ENCODE measurements around the gene RAB44.

Gene RAB44

DNA sequence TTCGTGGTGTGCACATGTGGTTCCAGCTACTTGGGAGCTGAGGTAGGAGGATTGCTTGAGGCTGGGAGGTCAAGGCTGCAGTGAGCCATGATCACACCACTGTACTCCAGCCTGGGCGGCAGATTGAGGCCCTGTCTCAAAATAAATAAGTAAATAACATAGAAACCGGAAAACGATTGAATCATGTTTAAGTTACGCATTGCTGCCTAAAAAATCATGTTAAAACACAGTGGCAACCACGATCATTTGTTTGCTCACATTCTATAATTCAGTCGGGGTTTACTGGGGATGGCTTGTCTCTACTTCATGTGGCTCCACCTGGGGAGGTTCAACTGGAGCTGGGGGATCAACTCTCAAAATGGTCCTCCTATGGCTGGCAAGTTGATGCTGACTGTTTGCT, 27.4 kb upstream of the RAB44 start:
- FAIRE-seq: no peak

DNA sequence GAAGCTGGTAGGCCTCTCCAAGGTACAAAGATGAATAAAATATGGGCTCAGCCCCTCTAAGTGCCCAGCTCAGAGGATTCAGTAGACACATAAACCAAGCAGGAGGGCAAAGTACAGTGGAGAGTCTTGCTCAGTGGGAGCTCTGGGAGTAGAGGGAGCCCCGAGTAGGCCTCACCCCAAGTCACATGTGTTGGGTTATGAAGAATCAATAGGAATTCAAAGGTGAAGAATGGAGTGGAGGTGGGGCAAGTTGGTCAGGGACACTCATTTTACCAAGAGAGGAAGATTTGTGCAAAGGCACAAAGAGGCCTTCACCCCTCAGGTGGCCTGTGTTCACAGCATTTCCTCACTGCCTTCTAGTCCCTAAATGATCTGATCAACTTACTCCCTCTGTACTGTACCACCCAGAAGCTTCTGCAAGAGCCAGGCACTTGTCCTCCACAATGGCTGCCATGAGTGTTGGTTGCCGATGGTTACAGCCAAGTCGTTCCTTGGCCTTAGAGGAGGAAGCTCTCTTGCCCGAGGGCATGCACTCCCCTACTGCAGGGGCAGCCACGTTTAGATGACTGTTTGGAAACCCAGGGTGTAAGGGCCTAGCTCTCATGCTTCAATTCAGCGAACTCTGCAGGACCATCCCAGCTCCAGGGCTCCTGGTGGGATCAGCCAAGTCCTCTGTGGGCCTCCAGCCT, 25.8 kb upstream of the RAB44 start:
- FAIRE-seq: no peak

DNA sequence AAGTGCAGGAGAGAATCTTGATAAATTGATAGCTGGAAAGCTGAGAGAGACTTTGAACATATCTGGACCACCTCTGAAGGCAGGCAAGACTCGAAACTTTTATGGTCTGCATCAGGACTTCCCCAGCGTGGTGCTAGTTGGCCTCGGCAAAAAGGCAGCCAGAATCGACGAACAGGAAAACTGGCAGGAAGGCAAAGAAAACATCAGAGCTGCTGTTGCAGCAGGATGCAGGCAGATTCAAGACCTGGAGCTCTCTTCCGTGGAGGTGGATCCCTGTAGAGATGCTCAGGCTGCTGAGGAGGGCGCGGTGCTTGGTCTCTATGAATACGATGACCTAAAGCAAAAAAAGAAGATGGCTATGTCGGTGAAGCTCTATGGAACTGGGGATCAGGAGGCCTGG, 23.7 kb upstream of the RAB44 start:
- FAIRE-seq: no peak

DNA sequence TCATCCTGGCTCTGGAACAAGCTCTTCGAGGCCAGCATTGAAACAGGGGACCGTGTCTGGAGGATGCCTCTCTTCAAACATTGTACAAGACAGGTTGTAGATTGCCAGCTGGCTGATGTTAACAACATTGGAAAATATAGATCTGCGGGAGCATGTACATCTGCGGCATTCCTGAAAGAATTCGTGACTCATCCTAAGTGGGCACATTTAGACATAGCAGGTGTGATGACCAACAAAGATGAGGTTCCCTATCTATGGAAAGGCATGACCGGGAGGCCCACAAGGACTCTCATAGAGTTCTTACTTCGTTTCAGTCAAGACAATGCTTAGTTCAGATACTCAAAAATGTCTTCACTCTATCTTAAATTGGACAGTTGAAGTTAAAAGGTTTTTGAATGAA, 22.7 kb upstream of the RAB44 start:
- FAIRE-seq: no peak

DNA sequence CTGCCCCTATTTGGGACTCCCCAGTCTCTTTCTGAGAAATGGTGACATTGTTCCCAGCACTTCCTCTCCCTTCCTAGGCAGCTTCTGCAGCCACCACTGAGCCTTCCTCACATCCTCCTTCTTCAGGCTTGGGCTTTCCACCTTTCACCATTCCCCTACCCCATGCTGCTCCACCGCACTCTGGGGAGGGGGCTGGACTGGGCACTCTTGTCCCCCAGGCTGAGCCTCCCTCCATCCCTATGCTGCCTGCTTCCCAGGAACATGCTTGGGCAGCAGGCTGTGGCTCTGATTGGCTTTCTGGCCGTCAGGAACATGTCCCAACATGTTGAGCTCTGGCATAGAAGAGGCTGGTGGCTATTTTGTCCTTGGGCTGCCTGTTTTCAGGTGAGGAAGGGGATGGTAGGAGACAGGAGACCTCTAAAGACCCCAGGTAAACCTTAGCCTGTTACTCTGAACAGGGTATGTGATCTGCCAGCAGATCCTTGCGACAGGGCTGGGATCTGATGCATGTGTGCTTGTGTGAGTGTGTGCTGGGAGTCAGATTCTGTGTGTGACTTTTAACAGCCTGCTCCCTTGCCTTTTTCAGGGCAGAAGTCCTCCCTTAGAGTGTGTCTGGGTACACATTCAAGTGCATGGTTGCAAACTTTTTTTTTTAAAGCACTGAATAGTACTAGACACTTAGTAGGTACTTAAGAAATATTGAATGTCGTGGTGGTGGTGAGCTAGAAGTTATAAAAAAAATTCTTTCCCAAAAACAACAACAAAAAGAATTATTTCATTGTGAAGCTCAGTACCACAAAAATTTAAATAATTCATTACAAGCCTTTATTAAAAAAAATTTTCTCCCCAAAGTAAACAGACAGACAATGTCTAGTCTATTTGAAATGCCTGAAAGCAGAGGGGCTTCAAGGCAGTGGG, 21.2 kb upstream of the RAB44 start:
- FAIRE-seq: no peak

DNA sequence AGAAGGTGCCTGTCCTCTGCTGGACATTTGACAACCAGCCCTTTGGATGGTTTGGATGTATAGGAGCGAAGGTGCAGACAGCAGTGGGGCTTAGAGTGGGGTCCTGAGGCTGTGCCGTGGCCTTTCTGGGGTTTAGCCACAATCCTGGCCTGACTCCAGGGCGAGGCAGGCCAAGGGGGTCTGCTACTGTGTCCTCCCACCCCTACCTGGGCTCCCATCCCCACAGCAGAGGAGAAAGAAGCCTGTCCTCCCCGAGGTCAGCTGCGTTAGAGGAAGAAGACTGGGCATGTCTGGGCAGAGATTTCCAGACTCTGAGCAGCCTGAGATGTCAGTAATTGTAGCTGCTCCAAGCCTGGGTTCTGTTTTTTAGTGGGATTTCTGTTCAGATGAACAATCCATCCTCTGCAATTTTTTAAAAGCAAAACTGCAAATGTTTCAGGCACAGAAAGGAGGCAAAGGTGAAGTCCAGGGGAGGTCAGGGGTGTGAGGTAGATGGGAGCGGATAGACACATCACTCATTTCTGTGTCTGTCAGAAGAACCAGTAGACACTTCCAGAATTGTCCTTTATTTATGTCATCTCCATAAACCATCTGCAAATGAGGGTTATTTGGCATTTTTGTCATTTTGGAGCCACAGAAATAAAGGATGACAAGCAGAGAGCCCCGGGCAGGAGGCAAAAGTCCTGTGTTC, 20.4 kb upstream of the RAB44 start:
- FAIRE-seq: no peak

DNA sequence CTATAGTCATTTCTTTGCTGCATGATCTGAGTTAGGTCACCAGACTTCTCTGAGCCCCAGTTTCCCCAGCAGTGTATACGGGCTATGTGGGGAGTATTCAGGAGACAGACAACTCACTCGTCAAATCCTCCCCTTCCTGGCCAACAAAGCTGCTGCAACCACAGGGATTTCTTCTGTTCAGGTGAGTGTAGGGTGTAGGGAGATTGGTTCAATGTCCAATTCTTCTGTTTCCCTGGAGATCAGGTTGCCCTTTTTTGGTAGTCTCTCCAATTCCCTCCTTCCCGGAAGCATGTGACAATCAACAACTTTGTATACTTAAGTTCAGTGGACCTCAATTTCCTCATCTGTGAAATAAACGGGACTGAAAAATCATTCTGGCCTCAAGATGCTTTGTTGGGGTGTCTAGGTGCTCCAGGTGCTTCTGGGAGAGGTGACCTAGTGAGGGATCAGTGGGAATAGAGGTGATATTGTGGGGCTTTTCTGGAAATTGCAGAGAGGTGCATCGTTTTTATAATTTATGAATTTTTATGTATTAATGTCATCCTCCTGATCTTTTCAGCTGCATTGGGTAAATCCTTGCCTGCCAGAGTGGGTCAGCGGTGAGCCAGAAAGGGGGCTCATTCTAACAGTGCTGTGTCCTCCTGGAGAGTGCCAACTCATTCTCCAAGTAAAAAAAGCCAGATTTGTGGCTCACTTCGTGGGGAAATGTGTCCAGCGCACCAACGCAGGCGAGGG, 19.7 kb upstream of the RAB44 start:
- FAIRE-seq: no peak

DNA sequence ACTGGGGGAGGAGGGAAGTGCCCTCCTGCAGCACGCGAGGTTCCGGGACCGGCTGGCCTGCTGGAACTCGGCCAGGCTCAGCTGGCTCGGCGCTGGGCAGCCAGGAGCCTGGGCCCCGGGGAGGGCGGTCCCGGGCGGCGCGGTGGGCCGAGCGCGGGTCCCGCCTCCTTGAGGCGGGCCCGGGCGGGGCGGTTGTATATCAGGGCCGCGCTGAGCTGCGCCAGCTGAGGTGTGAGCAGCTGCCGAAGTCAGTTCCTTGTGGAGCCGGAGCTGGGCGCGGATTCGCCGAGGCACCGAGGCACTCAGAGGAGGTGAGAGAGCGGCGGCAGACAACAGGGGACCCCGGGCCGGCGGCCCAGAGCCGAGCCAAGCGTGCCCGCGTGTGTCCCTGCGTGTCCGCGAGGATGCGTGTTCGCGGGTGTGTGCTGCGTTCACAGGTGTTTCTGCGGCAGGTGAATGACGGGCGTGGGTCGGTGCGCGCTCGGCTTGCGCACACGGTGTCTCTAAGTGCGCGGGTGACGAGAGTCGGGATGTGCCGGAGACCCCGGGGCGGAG, 19.1 kb upstream of the RAB44 start, which contains the start of gene CDKN1A:
TSS of gene CDKN1A (plus strand) at position 227 of the 555 bp plus-strand sequence. CDS start 5,388 bp downstream, outside the sequence.
- FAIRE-seq: no peak

DNA sequence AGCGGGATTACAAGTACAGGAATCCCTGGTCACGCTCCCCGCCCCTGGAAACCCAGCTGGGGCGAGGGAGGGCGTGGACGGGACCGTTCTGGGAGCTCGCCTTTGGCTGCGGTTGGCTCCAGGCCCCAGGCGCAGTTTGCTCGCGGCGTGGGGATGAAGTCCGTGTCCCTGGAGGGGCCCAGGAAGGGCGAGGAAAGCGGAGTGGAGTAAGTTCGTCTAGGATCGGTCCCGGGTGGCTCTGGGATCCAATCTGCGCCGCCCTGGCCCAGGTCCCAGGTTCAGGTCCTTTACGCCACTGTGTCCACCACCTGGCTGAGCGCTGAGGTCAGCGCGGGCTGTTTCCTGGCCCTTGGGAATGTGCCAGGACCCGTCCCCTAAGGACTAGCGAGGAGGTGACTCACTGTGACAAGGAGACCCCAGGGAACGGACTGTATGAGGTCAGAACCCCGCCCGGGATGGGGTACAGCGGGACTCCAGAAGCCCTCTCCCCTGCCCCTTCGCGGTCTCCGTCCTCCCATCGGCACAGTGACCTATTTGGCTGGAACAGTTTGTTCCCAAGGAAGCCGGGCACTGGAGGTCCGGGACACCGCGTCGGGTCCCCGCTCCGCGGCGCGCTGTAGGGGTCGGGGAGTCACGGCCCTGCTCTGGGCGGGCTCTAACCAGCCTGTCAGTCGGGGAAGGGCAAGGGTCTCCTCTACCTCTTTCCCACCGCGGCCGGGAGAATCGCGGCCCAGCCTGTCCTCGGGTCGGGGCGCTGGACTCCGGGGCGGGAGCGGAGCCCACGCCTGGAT, 18.4 kb upstream of the RAB44 start:
- FAIRE-seq: no peak

DNA sequence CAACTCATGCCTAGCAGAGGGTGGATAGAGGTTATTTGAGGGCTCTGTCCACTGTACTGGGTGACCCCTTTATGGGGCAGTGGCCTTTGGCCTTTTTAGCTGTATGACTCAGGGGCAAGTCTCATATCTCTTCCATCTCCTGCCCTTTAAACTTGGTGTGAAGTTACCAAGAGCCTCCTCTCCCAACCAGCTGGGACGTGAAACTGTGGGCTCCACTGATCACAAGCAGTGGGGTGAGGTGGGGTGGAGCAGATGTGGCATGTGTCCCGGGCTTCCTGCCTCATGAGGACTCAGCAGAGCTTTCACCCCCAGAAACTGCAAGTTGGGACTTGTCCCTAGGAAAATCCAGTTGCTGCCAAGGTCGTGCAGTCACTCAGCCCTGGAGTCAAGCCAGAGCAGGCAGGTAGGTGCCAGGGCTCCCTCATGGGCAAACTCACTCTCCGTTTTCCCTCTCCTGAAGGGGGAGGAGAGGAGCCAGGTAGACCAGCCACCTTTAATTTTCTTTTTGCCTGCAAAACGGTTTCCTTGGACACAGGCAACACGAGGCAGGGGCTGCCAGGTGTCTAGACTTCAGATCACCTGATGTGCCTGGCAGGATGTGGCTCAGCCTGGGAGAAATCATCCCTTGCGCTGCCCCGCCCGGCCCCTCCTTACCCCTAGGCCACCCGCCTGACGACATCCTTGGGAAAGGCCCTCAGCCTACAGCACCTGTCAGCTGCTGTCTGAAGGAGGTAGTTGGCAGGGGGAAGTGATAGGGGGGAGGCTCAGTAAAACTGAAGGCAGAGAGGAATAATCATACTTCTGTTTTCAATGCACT, 15.1 kb upstream of the RAB44 start:
- FAIRE-seq: no peak

DNA sequence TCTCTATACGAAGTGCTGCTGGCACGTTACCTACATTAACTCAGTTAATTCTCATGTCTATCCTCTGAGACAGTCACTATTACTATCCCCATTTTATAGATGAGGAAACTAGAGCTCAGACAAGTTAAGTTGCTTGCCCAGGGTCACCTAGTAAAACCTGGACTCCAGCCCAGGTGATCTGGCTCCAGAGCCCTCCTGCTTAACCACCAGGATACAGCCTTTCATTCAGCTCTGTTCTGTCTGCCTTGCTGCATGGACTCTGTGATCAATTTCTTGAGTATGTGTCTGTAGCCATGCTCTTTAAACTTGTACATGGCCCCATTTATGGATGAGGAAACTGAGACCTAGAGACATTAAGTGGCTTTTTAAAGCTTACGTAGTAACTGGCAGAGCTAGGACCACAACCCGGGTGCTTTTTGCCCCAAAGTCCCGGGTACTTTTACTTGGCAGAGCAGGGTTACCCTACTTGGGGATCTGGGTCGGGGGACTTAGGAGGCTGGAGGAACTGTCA, 14.4 kb upstream of the RAB44 start:
- FAIRE-seq: no peak

DNA sequence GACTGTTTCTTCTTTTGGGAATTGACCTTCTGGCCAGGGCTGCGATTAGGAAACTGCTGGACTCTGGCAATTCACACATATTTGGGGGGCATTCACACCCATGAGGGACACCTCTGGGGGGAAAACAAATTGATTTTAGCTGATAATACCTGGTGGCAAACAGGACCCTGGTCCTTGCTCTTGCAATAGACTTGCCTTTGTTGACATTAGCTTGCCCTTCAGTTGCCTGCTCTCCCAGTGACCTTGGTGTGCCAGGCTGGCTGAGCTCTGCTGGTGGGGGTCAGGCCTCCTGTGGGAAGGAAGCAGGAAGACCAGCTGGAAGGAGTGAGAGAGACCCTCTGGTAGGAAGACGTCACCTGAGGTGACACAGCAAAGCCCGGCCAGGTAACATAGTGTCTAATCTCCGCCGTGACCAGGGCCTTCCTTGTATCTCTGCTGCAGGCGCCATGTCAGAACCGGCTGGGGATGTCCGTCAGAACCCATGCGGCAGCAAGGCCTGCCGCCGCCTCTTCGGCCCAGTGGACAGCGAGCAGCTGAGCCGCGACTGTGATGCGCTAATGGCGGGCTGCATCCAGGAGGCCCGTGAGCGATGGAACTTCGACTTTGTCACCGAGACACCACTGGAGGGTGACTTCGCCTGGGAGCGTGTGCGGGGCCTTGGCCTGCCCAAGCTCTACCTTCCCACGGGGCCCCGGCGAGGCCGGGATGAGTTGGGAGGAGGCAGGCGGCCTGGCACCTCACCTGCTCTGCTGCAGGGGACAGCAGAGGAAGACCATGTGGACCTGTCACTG, 13.8 kb upstream of the RAB44 start:
- FAIRE-seq: no peak

DNA sequence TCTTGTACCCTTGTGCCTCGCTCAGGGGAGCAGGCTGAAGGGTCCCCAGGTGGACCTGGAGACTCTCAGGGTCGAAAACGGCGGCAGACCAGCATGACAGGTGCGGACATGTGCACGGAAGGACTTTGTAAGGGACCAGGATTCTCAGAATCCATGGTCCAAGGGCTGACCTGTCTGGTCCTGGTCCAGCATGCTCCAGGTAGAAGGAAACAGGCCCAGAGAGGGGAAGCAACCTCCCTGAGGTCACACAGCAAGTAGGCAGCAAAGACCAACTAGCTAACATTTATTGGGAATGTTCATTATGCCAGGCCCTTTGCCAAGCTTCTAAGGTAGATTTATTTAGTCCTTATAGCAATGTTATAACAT, 13.2 kb upstream of the RAB44 start:
- no peak for FAIRE-seq

DNA sequence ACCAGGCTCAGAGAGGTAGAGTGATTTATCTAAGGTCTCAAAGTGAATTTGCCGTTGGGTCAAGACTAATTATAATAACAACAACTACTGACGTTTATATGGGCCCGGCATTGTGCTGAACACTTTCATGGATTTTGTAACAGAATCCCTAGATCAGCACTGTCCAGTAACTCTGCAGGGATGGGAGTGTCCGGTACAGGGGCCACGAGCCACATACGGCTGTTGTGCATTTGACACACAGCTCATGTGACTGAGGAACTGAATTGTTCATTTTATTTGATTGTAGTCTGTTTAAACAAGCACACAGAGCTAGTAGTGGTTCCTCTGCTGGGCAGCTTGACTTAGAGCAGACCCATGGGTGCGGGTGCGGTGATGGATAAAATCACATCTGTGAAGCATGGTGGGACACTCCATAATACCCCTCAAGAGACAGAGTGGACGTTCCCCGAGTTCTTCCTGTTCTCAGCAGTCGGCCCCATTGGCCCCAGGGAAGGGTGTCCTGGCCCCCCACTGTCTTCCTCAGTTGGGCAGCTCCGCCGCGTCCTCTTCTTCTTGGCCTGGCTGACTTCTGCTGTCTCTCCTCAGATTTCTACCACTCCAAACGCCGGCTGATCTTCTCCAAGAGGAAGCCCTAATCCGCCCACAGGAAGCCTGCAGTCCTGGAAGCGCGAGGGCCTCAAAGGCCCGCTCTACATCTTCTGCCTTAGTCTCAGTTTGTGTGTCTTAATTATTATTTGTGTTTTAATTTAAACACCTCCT, 12.3 kb upstream of the RAB44 start:
- no peak for FAIRE-seq

DNA sequence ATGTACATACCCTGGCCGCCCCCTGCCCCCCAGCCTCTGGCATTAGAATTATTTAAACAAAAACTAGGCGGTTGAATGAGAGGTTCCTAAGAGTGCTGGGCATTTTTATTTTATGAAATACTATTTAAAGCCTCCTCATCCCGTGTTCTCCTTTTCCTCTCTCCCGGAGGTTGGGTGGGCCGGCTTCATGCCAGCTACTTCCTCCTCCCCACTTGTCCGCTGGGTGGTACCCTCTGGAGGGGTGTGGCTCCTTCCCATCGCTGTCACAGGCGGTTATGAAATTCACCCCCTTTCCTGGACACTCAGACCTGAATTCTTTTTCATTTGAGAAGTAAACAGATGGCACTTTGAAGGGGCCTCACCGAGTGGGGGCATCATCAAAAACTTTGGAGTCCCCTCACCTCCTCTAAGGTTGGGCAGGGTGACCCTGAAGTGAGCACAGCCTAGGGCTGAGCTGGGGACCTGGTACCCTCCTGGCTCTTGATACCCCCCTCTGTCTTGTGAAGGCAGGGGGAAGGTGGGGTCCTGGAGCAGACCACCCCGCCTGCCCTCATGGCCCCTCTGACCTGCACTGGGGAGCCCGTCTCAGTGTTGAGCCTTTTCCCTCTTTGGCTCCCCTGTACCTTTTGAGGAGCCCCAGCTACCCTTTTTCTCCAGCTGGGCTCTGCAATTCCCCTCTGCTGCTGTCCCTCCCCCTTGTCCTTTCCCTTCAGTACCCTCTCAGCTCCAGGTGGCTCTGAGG, 11.5 kb upstream of the RAB44 start:
- no peak for FAIRE-seq

DNA sequence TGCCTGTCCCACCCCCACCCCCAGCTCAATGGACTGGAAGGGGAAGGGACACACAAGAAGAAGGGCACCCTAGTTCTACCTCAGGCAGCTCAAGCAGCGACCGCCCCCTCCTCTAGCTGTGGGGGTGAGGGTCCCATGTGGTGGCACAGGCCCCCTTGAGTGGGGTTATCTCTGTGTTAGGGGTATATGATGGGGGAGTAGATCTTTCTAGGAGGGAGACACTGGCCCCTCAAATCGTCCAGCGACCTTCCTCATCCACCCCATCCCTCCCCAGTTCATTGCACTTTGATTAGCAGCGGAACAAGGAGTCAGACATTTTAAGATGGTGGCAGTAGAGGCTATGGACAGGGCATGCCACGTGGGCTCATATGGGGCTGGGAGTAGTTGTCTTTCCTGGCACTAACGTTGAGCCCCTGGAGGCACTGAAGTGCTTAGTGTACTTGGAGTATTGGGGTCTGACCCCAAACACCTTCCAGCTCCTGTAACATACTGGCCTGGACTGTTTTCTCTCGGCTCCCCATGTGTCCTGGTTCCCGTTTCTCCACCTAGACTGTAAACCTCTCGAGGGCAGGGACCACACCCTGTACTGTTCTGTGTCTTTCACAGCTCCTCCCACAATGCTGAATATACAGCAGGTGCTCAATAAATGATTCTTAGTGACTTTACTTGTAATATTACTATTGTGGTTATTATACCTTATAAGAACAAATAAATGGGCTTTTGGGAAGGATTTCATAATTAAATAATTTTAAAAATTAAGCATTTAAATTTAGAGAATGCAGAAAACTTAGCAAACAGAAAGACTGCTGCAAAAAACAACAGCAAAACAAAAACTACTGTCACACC, 10.7 kb upstream of the RAB44 start:
- no peak for FAIRE-seq

DNA sequence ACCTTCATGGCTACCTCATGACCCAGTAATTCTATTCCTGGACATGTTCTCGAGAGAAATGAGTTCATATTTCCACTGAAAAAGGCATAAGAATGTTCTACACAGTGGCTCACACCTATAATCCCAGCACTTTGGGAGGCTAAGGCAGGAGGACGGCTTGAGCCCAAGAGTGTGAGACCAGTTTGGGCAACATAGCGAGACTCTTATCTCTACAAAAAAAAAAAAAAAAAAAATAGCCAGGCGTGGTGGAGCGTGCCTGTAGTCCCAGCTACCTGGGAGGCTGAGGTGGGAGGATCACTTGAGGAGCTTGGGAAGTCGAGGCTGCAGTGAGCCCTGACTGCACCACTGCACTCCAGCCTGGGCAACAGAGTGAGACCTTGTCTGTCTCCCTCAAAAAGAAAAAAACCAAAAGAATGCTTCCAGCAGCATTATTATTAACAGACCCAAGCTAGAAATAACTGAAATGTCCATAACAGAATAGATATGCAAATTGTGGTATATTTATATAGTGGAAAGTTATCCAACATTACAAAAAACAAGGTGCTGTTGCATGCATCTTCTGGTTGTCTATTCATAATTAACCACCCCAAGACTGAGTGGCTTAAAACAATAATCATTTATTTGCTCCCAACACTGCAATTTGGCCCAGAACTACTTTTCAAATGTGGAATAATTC, 9.4 kb upstream of the RAB44 start:
- no peak for FAIRE-seq

All from colon (tissue), 2 donors.